ENCODE measurements around the gene MUC12. TPM values are rescaled to one million over a fixed set of nuclear protein-coding genes. Genes with fewer than 3 reads are reported as not detected.

The MUC12 gene
- total RNA-seq, 1 donor from 2014 or later: 2.8 TPM

DNA sequence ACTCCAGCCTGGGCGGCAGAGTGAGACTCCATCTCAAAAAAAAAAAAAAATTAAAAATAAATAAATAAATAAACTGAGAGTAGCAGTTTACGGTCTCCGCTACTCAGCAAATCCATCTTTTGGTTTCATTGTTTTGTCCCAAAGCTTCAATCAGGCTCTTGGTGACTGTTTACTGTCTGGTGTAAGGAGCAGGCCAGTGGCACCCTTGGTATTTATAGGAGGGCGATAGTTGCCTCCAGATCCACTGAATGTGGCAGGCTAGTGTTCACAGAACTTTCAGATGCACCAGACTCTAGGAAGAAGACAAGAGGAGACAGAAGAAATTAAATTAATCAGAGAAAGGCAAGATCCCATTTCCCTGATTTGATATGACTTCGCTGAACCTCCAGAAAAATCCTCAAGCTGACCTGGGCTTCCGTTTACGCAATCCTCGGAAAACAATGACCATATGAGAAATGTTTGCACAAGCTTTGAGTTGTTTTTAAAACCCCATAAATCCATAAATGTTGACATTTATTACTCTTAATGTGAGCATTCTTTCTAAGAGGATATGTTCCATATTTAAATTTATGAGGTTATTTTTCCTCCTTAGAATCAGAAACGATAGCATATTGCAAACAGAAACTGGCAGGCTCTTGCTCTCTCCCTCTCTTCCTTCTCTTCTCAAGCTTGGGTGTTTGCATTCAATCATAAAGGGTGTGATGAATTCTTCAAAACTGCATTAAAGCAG is 27.2 kb upstream of the MUC12 start:
- Histone ChIP-seq H3K27me3 (ENCODE audit: insufficient read depth, low read length) (peaks cover 7% of the 10 kb centered on the region), H3K79me2 (ENCODE audit: insufficient read depth, low read length) (no peaks in the 10 kb centered on the region), H3K36me3 (ENCODE audit: insufficient read depth, low read length) (no peaks in the 10 kb centered on the region), H3K9me3 (ENCODE audit: insufficient read depth, low read depth, low read length) (no peaks in the 10 kb centered on the region), H4K20me1 (ENCODE audit: insufficient read depth, low read length) (no peaks in the 10 kb centered on the region), H3K4me2 (ENCODE audit: low read length) (no peak overlapping the region), H2AFZ (ENCODE audit: low read depth, low read length) (no peak overlapping the region), H3K9ac (ENCODE audit: low read length) (no peak overlapping the region), H3K4me1 (ENCODE audit: insufficient read depth, low read length) (no peaks in the 10 kb centered on the region), H3K27ac (ENCODE audit: low read depth, low read length) (no peak overlapping the region), H3K4me3 (ENCODE audit: insufficient read depth, low read depth, low read length) (no peak overlapping the region)
- Mint-ChIP-seq H3K36me3 (ENCODE audit: low read depth, unreplicated experiment) (no peaks in the 10 kb centered on the region), H3K27me3 (ENCODE audit: low read depth, unreplicated experiment) (peaks cover 6% of the 10 kb centered on the region), H3K4me1 (ENCODE audit: low read depth, unreplicated experiment) (no peaks in the 10 kb centered on the region), H3K9me3 (ENCODE audit: unreplicated experiment) (peaks cover 6% of the 10 kb centered on the region), H3K27ac (ENCODE audit: unreplicated experiment) (no peak overlapping the region), H3K4me3 (ENCODE audit: unreplicated experiment) (no peak overlapping the region)
- DNase-seq (ENCODE audit: low read depth): no peak
- no peak for FAIRE-seq
- no peak for TF ChIP-seq CTCF (IDR thresholded peaks at IDR 0.05; ENCODE audit: insufficient read depth, low read depth, low read length)
- no peak for TF ChIP-seq EZH2 (IDR thresholded peaks at IDR 0.05; ENCODE audit: insufficient read depth, low read length)

DNA sequence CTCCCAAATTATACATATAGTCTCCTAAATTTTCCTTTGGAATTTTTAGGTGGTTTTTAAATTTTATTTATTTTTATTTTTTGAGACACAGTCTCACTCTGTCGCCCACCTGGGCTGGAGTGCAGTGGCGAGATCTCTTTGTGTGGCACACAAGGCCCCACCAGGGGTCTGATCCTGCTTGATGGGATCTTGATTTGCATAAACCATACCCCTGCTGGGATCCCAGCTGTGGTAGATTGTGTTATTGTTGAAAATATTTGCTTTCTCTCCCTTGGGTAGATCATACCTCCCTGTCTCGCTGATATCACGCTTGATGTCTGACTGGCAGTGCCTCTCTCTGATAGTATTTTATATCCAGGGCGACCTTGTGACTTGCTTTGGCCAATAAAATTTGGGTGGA is 25.7 kb upstream of the MUC12 start:
- no peaks in the 10 kb centered on the region for H4K20me1 ChIP-seq (ENCODE audit: insufficient read depth, low read length)
- H2AFZ ChIP-seq (ENCODE audit: low read depth, low read length): no peak overlapping the region
- no peak for TF ChIP-seq EZH2 (IDR thresholded peaks at IDR 0.05; ENCODE audit: insufficient read depth, low read length)
- TF ChIP-seq CTCF (IDR thresholded peaks at IDR 0.05; ENCODE audit: insufficient read depth, low read depth, low read length): no peak
- no peak overlapping the region for H3K4me3 Mint-ChIP-seq (ENCODE audit: unreplicated experiment)
- H3K27me3 ChIP-seq (ENCODE audit: insufficient read depth, low read length): peaks cover 8% of the 10 kb centered on the region
- H3K4me1 Mint-ChIP-seq (ENCODE audit: low read depth, unreplicated experiment): no peaks in the 10 kb centered on the region
- no peak overlapping the region for H3K27ac Mint-ChIP-seq (ENCODE audit: unreplicated experiment)
- FAIRE-seq (no peak), DNase-seq (ENCODE audit: low read depth) (no peak)
- no peaks in the 10 kb centered on the region for H3K9me3 ChIP-seq (ENCODE audit: insufficient read depth, low read depth, low read length)
- H3K27me3 Mint-ChIP-seq (ENCODE audit: low read depth, unreplicated experiment): peaks cover 6% of the 10 kb centered on the region
- H3K27ac ChIP-seq (ENCODE audit: low read depth, low read length): no peak overlapping the region
- H3K79me2 ChIP-seq (ENCODE audit: insufficient read depth, low read length): no peaks in the 10 kb centered on the region
- no peak overlapping the region for H3K9ac ChIP-seq (ENCODE audit: low read length)
- no peak overlapping the region for H3K4me3 ChIP-seq (ENCODE audit: insufficient read depth, low read depth, low read length)
- H3K9me3 Mint-ChIP-seq (ENCODE audit: unreplicated experiment): peaks cover 6% of the 10 kb centered on the region
- no peak overlapping the region for H3K4me2 ChIP-seq (ENCODE audit: low read length)
- H3K36me3 Mint-ChIP-seq (ENCODE audit: low read depth, unreplicated experiment): no peaks in the 10 kb centered on the region
- H3K4me1 ChIP-seq (ENCODE audit: insufficient read depth, low read length): no peaks in the 10 kb centered on the region
- H3K36me3 ChIP-seq (ENCODE audit: insufficient read depth, low read length): no peaks in the 10 kb centered on the region

DNA sequence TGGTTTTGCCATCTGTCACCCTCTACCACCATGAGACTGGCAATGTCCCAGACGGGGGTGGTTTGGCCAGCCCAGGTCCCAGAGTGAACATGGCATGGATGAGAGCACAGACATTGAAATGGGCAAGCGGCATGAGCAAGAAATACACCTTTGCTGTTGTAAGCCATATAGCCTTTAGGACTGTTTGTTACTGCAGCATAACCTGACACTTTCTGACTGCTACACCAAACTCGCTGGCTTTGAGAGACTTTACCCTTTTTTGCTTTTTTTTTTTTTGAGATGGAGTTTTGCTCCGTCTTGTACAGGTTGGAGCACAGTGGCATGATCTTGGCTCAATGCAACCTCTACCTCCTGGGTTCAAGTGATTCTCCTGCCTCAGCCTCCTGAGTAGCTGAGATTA is 25.2 kb upstream of the MUC12 start:
- Histone ChIP-seq H3K79me2 (ENCODE audit: insufficient read depth, low read length) (no peaks in the 10 kb centered on the region), H3K4me3 (ENCODE audit: insufficient read depth, low read depth, low read length) (no peak overlapping the region), H3K36me3 (ENCODE audit: insufficient read depth, low read length) (no peaks in the 10 kb centered on the region), H3K9ac (ENCODE audit: low read length) (no peak overlapping the region), H2AFZ (ENCODE audit: low read depth, low read length) (no peak overlapping the region), H3K4me1 (ENCODE audit: insufficient read depth, low read length) (no peaks in the 10 kb centered on the region), H3K27me3 (ENCODE audit: insufficient read depth, low read length) (peaks cover 11% of the 10 kb centered on the region), H3K4me2 (ENCODE audit: low read length) (no peak overlapping the region), H4K20me1 (ENCODE audit: insufficient read depth, low read length) (no peaks in the 10 kb centered on the region), H3K27ac (ENCODE audit: low read depth, low read length) (no peak overlapping the region), H3K9me3 (ENCODE audit: insufficient read depth, low read depth, low read length) (no peaks in the 10 kb centered on the region)
- peaks cover 8% of the 10 kb centered on the region for H3K27me3 Mint-ChIP-seq (ENCODE audit: low read depth, unreplicated experiment)
- no peaks in the 10 kb centered on the region for H3K36me3 Mint-ChIP-seq (ENCODE audit: low read depth, unreplicated experiment)
- peaks cover 5% of the 10 kb centered on the region for H3K9me3 Mint-ChIP-seq (ENCODE audit: unreplicated experiment)
- TF ChIP-seq CTCF (IDR thresholded peaks at IDR 0.05; ENCODE audit: insufficient read depth, low read depth, low read length) (no peak), EZH2 (IDR thresholded peaks at IDR 0.05; ENCODE audit: insufficient read depth, low read length) (no peak)
- DNase-seq (ENCODE audit: low read depth): no peak
- no peak overlapping the region for H3K27ac Mint-ChIP-seq (ENCODE audit: unreplicated experiment)
- H3K4me3 Mint-ChIP-seq (ENCODE audit: unreplicated experiment): no peak overlapping the region
- no peaks in the 10 kb centered on the region for H3K4me1 Mint-ChIP-seq (ENCODE audit: low read depth, unreplicated experiment)
- FAIRE-seq: no peak

Measured in astrocyte (in vitro differentiated cells and primary cell).